ENCODE results near the gene NEK6.

The NEK6 gene

GRCh38 chr9:124299515-124300090, 41.9 kb downstream of the NEK6 start:
- no peak for DNase-seq

DNA sequence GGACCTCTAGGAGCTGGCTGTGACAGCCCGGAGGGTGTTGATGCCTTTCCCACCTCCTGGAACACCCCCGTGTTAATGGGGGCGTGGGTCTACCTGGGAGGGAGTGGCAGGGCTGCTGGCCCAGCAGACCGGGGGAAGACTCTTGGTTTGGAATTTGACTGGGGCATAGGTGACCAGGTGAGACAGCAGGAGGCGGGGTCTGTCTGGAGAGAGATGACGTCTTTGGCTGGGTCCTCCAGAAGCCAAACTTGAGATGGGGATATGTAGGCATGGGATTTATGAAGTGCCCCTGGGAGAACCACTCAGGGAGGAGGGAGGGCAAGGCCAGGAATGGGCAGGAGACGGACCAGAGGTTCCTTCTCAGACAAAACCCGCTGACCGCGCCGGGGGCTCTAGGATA, 42.6 kb downstream of the NEK6 start:
- DNase-seq, result no peak

- DNase-seq, result no peak
Measured at GRCh38 chr9:124302921-124303320, 45.2 kb downstream of the NEK6 start.

DNA sequence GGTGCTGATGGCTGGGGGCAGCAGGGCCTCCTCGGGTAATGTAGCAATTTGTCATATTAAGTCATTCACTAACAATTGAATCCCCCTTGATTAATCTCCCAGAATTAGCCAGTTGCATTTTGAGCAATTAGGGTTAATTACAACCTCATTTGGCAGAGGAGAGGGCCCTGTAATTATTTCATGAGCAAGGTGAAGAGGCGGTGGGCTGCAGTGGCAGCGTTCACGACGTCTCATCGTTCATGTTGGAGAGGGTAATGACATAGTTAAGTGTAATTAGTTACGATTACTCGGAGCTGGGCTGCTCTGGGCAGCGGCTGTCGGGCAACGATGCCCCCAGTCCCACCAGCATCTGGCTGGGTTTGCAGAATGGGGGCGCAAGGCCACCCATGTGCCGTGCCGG, 46.0 kb downstream of the NEK6 start:
- DNase-seq, result no peak

GRCh38 chr9:124304285-124304684, 46.5 kb downstream of the NEK6 start:
- no peak for DNase-seq

DNA sequence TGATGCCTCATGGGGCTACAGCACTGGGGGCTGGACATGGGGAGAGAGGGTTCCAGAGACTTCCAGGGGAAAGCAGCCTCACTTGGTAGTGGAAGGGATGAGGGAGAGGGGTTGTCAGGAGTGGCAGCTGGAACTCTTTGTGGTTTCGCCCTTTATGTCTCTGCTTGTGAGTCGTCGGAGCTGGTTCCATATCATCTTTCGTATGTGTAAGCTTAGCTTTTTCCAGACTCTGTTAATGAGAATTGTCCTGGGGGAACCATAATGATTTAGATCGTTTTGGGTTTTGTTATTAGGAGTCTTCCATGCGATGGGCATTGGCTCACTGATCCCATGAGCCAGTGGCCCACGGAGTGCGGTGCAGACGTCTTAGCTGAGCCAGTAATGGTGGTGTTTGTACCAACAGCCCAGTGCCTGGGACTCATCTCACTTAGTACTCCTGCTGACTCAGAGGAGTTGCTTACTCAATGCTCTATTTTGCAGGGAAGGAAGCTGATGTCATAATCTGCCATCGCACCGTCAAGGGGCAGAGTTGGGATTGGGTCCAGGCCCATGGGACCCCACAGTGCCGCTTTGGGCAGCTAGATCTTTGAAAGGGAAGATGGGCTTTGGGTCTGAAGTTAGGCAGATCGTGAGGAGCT, 48.5 kb downstream of the NEK6 start:
- DNase-seq, result no peak

DNA sequence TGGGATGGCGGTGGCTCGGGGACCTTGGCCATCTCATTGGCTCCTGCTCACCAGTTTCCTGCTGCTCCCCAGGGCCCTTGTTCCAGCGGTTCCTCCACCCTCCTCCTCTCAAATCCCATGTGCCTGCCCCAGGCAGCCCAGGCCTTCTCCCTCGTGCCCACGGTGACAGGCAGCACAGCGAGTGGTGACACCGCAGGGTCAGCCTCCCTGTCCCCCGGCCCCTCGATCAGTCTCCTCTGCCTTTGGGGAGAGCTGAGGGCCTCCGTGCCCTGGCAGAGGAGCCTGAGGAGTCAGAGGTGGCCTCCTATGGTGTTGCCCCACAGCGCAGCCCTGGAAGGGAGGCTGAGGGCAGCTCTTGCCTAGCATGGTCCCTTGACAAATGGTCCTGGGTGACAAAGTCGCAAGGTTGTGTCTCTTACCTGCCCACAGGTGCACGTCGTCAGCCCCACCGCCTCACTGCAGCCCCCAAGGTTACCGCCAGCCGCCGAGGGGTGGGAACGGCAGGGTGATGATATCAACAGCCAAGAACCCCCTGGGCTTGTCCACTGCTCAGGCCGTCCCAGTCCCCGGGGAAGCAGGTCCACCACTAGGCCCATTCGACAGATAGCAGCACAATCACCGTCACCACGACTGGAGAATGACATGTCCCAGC, 49.8 kb downstream of the NEK6 start:
- DNase-seq, result no peak

GRCh38 chr9:124308606-124309491, 51.1 kb downstream of the NEK6 start:
- no peak for DNase-seq

- DNase-seq, result no peak
Measured at GRCh38 chr9:124309667-124310084, 51.9 kb downstream of the NEK6 start.

GRCh38 chr9:124311283-124311682, 53.5 kb downstream of the NEK6 start:
- no peak for DNase-seq

GRCh38 chr9:124312290-124313265, 54.8 kb downstream of the NEK6 start:
- no peak for DNase-seq

GRCh38 chr9:124313940-124314339, 56.2 kb downstream of the NEK6 start:
- DNase-seq, result no peak

GRCh38 chr9:124315882-124316281, 58.1 kb downstream of the NEK6 start:
- no peak for DNase-seq

- no peak for DNase-seq
Measured at GRCh38 chr9:124320062-124320973, 62.6 kb downstream of the NEK6 start.

- no peak for DNase-seq
Measured at GRCh38 chr9:124321416-124321815, 63.7 kb downstream of the NEK6 start.

DNA sequence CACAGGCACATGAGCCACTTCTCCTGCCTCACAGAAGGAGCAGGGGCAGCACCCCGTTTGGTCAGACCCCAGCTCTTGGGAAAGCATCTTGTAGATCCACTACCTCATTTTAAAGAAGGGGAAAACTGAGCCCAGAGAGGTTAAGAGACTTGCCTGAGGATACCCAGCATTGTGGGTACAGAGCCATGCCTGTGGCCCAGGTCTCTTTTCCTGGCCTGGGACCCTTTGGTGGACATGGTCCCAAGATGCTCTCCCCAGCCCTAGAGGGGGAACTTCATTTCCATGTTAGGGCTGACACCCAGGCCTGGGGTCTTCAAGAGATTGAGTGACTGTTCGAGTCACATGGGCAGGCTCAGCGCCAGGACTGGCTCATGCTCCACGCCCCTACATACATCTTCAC, 64.2 kb downstream of the NEK6 start:
- no peak for DNase-seq

DNA sequence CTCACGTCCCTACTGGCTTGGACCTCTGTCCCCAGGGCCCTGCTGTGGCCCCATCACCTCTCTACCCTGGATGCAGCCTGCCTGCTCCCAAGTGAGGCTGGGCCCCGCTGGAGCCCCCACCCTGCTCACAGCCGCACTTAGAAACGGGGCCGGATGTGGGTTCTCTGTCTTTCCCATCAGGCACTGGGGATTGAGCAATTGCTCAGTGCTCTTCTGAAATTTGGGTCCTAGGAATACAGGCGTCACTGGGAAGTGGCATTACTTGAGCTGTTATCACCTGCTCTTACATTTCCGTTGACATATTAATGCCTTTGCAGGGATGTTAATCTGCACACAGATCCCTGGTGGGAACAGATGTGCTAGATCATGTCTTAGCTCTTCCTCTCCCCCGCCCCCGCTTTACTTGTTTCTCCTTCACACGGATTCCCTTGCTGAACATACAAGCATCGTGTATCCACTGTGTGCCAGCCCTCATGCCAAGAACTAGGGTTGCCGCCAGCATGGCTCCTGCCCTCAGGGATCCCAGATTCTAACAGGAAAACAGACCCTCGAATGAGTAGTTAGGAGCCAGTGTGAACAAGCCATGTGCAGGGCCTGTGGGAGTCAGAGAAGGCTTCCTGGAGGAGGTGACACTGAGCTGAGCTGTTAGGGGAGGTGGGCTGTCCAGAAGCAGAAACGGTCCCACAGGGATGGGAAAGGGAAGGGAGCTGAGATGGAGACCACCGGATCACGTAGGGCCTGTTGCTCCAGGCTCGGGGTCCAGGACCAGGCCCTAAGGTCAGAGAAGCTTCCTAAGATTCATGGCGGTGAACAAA, 65.1 kb downstream of the NEK6 start:
- DNase-seq, result no peak

GRCh38 chr9:124323904-124324303, 66.2 kb downstream of the NEK6 start:
- no peak for DNase-seq

DNA sequence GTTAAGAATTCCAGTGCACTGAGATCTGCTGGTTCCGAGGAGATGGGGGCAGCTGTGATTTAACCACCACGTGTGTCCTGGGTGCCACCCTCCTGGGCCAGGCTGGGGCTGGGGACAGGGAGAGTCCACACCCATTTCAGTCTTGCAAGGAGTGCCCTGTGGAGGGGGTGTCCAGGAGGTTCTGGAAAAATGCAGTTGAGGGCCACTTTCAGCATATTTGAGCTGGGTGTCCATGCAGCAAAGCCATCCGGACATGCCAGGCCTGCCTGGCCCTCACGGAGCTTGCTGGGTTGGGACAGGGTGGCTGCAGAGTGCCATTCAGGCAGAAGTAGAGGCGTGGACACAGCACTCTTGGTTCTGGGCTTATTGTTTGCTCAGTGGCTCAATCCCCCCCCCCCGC, 68.1 kb downstream of the NEK6 start:
- no peak for DNase-seq

DNA sequence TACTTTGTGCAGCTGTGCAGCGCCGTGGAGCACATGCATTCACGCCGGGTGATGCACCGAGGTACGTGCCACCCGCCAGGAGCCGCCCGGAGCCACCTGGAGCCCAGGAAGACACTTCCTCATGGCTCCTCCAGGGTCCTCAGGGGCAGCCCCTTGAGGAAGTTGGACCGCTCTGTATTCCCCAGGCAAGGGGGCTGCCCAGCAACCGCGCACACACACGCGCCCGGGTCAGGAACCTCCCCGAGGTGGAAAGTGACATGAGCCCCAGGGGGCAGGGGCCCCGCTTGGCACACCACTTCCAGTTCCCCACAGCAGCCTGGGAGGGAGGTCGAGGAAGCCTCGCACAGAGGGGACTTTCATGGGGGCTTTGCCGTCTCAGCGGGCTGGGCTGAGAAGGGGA, 68.6 kb downstream of the NEK6 start:
- DNase-seq, result no peak
